ENCODE measurements around the gene NCKAP5.

NCKAP5 gene

GRCh38 chr2:132645722-132646539, 922.3 kb downstream of the NCKAP5 start:
- DNase-seq = no peak

DNA sequence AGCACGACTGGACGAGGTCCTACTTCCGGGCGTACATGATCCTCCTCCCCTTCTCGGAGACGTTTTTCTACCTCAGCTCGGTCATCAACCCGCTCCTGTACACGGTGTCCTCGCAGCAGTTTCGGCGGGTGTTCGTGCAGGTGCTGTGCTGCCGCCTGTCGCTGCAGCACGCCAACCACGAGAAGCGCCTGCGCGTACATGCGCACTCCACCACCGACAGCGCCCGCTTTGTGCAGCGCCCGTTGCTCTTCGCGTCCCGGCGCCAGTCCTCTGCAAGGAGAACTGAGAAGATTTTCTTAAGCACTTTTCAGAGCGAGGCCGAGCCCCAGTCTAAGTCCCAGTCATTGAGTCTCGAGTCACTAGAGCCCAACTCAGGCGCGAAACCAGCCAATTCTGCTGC, 923.1 kb downstream of the NCKAP5 start:
- peak in 1 of 2 experiments; percentile 48 for DNase-seq

DNA sequence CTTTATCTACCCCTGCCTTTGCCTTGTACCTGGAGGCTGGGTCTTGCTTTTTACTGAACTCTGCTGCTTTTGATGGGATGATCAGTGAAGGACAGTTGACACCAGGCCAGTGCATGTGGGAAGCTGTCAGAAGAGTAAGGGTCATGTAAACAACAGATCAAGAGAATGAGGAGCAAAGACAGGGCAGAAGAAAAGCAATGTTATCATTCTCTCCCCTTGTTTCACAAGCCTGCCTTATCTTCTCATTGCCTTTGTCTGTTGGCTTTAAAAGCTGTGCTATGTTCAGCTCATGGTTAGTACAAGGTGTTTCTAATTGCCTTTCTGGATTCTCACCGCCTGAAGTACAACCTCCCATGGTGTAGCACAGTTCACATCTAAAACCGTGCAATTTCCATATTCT, 925.8 kb downstream of the NCKAP5 start:
- no peak for DNase-seq

- DNase-seq = no peak
Observed at GRCh38 chr2:132641819-132642218, 926.4 kb downstream of the NCKAP5 start.

GRCh38 chr2:132640116-132640515, 928.1 kb downstream of the NCKAP5 start:
- no peak for DNase-seq

DNA sequence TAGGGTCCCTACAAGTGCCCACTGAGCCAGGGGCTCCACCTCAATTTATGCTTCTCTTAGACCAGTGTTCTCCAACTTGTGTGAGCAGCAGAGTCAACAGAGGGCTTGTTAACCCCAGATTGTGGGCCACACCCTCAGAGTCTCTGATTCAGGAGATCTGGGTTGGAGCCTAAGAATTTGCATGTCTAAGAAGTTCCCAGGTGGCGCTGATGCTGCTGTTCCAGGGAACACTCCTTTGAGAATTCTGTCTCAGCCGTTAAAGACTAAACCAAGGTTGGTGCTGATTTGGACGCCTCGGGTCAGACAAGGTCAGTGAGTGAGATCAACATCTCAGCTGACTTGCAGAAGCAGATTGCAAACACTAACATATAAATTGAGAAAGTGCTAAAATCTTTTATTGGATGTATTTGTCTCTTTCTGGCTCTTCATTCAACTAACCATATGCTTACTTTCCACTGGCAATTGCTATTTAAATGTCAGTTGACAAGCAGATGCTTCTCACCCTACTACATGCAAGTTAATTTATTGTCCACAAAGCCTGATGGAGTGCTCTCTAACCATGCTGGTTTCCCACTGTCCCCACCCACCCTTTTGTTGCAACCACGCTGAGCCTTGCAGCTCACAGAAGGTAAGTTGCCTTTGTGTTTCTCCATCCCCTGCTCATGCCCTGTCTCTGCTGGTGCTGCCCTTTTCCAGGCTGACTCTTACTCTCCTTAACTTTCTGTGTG, 929.8 kb downstream of the NCKAP5 start:
- DNase-seq = peak; percentile 39 to 53

- DNase-seq = no peak
Observed at GRCh38 chr2:132636346-132636745, 931.9 kb downstream of the NCKAP5 start.

DNA sequence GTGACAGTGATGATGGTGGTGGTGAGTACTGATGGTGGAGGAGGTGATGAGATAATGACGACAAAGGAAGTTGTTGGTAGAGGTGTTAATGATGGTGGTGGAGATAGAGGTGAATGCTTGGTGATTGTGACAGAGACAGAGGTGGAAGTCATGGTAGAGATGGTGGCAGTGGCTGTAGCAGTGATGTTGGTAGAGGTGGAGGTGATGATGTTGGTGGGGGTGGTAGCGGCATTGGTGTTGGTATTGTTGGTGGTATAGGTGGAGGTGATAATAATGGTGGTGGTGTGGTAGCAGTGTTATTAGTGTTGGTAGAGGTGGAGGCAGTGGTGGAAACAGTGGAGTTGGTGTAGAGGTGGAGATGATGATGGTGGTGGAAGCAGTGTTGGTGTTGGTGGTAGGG, 934.6 kb downstream of the NCKAP5 start:
- DNase-seq = no peak

DNA sequence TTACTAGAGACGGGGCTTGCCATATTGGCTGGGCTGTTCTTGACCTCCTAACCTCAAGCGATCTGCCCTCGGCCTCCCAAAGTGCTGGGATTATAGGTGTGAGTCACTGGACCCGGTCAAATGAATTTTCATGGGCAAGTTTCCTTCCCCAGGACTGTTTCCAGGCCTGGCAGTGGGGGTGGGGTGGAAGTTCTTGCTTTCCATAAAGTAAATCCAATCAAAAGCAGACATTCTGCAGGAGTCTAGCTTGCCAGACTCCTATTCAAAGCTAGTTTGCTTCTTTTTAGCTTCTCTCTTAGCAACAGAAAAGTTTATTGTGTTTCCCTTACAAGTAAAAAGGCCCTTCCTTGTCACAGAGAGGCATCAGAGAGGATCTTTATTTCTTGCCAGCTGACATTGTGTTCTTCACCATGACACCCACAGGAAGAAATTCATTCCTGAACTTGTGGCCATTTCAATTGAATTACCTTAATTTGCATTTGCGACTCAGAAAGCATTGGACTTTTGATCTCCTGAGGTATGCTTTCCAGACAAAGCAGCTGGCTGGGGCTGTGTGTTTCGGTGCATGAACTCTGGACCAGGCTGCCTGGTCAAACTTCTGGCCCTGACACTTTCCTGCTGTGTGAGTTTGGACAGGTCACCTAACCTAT, 936.1 kb downstream of the NCKAP5 start:
- peak in 1 of 2 experiments; percentile 49 for DNase-seq

DNA sequence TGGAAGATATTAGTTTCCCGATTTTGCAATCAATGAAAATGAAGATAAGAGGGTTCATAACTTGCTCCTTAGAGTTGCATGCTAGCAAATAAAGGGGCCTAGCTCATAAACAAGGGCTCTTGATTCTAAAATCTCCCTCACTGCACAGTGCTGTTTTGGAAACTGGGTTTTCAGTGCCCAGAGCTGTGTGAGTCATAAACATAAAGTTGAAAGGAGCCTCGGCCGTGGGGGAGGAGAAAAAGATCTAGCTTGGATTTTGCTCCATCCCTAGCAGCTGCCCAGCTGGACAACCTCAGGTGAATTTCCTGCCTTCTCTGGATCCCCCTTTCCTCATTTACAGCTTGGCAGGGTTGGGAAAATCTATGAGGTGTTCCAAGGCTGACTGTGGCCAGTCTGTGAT, 940.7 kb downstream of the NCKAP5 start:
- no peak for DNase-seq

DNA sequence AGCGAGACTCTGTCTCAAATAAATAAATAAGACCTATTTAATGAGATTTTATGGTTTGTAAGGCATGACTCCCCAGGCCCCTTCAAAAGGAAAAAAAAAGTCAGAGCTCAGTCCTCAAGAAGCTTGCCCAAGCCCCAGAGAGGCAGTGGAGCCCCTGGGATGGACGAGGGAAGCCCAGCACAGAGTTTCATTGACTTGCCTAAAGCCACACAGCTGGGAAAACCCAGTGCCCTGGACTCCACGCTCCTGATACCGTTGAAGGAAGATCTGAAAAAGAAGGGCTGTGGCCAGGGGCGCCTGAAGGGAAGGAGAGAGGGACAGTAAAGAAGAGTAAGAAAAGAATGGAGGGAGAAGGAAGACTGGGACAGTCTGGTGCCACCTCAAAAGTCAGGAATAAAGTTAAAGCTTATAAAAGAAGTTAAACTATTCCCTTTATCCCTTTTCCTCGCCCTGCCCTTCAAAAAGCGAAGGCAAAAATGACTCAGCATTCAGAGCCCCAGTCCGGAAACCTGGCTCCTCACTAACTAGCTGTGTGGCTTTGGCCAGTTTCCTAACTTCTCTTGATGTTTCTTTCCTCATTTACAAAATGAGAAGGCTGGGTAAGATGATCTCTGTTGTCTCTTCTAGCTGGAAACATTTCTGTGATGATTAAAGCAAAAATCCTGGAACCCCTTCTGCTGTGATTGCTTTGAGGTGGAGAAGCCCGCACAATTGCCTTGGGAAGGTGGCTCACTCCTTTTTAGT, 945.0 kb downstream of the NCKAP5 start:
- no peak for DNase-seq
